ENCODE data around the gene NPM3. TPM values are rescaled to one million over a fixed set of nuclear protein-coding genes. Genes with fewer than 3 reads are reported as not detected.
A peak's percentile ranks its signal among the peaks of the same experiment; 100 is the strongest.

The NPM3 gene
- total and polyA plus RNA-seq, 2 of the 13 experiments (the other 11 are each of a cell fraction or from before 2014, with no cell fraction given), result 47.6 to 129 TPM

GRCh38 chr10:101818119-101818871 is 35.0 kb upstream of the NPM3 start, which contains the start of gene OGA (continued):
- TF ChIP-seq, protein P1, sequence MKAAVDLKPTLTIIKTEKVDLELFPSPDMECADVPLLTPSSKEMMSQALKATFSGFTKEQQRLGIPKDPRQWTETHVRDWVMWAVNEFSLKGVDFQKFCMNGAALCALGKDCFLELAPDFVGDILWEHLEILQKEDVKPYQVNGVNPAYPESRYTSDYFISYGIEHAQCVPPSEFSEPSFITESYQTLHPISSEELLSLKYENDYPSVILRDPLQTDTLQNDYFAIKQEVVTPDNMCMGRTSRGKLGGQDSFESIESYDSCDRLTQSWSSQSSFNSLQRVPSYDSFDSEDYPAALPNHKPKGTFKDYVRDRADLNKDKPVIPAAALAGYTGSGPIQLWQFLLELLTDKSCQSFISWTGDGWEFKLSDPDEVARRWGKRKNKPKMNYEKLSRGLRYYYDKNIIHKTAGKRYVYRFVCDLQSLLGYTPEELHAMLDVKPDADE (CRISPR knock-in tag; IDR thresholded peaks at IDR 0.05), result no peak
- TF ChIP-seq, protein P2, sequence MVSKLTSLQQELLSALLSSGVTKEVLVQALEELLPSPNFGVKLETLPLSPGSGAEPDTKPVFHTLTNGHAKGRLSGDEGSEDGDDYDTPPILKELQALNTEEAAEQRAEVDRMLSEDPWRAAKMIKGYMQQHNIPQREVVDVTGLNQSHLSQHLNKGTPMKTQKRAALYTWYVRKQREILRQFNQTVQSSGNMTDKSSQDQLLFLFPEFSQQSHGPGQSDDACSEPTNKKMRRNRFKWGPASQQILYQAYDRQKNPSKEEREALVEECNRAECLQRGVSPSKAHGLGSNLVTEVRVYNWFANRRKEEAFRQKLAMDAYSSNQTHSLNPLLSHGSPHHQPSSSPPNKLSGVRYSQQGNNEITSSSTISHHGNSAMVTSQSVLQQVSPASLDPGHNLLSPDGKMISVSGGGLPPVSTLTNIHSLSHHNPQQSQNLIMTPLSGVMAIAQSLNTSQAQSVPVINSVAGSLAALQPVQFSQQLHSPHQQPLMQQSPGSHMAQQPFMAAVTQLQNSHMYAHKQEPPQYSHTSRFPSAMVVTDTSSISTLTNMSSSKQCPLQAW (CRISPR knock-in tag; IDR thresholded peaks at IDR 0.05), result peak; percentile 97
- TF ChIP-seq ASH2L (IDR thresholded peaks at IDR 0.05; ENCODE audit: insufficient read length, low read depth, low read length), result no peak
- TF ChIP-seq UBTF (CRISPR knock-in tag; IDR thresholded peaks at IDR 0.05), result peak; percentile 64
- TF ChIP-seq ZNF792 (CRISPR knock-in tag; IDR thresholded peaks at IDR 0.05), result no peak
- TF ChIP-seq, protein P3, sequence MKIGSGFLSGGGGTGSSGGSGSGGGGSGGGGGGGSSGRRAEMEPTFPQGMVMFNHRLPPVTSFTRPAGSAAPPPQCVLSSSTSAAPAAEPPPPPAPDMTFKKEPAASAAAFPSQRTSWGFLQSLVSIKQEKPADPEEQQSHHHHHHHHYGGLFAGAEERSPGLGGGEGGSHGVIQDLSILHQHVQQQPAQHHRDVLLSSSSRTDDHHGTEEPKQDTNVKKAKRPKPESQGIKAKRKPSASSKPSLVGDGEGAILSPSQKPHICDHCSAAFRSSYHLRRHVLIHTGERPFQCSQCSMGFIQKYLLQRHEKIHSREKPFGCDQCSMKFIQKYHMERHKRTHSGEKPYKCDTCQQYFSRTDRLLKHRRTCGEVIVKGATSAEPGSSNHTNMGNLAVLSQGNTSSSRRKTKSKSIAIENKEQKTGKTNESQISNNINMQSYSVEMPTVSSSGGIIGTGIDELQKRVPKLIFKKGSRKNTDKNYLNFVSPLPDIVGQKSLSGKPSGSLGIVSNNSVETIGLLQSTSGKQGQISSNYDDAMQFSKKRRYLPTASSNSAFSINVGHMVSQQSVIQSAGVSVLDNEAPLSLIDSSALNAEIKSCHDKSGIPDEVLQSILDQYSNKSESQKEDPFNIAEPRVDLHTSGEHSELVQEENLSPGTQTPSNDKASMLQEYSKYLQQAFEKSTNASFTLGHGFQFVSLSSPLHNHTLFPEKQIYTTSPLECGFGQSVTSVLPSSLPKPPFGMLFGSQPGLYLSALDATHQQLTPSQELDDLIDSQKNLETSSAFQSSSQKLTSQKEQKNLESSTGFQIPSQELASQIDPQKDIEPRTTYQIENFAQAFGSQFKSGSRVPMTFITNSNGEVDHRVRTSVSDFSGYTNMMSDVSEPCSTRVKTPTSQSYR (CRISPR knock-in tag; IDR thresholded peaks at IDR 0.05; ENCODE audit: borderline replicate concordance), result peak; percentile 90
- TF ChIP-seq, protein P4, sequence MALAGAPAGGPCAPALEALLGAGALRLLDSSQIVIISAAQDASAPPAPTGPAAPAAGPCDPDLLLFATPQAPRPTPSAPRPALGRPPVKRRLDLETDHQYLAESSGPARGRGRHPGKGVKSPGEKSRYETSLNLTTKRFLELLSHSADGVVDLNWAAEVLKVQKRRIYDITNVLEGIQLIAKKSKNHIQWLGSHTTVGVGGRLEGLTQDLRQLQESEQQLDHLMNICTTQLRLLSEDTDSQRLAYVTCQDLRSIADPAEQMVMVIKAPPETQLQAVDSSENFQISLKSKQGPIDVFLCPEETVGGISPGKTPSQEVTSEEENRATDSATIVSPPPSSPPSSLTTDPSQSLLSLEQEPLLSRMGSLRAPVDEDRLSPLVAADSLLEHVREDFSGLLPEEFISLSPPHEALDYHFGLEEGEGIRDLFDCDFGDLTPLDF (CRISPR knock-in tag; IDR thresholded peaks at IDR 0.05), result peak; percentile 68; the same call in 1 of the 2 replicates
- peak; percentile 90 for TF ChIP-seq ATF7 (IDR thresholded peaks at IDR 0.05)
- TF ChIP-seq ATF7 (CRISPR knock-in tag; IDR thresholded peaks at IDR 0.05), result no peak; the same call in 1 of the 2 replicates
- TF ChIP-seq BRD4 (CRISPR knock-in tag; IDR thresholded peaks at IDR 0.05), result no peak
- peak; percentile 68 for TF ChIP-seq SALL2 (CRISPR knock-in tag; IDR thresholded peaks at IDR 0.05)
- no peak for TF ChIP-seq ZNF644 (CRISPR knock-in tag; IDR thresholded peaks at IDR 0.05; ENCODE audit: low read depth)
- TF ChIP-seq KAT2B (IDR thresholded peaks at IDR 0.05; ENCODE audit: borderline replicate concordance, low read depth, low read length), result no peak
- no peak for TF ChIP-seq FOXP1 (IDR thresholded peaks at IDR 0.05)
- TF ChIP-seq FOXP1 (CRISPR knock-in tag; IDR thresholded peaks at IDR 0.05), result 0 out of 2 replicates have a peak, but pooled peaks have one; percentile 35
- TF ChIP-seq, protein P5, sequence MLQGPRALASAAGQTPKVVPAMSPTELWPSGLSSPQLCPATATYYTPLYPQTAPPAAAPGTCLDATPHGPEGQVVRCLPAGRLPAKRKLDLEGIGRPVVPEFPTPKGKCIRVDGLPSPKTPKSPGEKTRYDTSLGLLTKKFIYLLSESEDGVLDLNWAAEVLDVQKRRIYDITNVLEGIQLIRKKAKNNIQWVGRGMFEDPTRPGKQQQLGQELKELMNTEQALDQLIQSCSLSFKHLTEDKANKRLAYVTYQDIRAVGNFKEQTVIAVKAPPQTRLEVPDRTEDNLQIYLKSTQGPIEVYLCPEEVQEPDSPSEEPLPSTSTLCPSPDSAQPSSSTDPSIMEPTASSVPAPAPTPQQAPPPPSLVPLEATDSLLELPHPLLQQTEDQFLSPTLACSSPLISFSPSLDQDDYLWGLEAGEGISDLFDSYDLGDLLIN (CRISPR knock-in tag; IDR thresholded peaks at IDR 0.05; ENCODE audit: borderline replicate concordance), result no peak
- TF ChIP-seq ZNF839 (CRISPR knock-in tag; IDR thresholded peaks at IDR 0.05; ENCODE audit: borderline replicate concordance), result no peak
- 0 out of 2 replicates have a peak, but pooled peaks have one; percentile 9 for TF ChIP-seq ZNF333 (CRISPR knock-in tag; IDR thresholded peaks at IDR 0.05; ENCODE audit: borderline replicate concordance)
- TF ChIP-seq ZNF235 (CRISPR knock-in tag; IDR thresholded peaks at IDR 0.05; ENCODE audit: borderline replicate concordance), result no peak
- TF ChIP-seq PPARG (CRISPR knock-in tag; conservative IDR thresholded peaks at IDR 0.05), result no peak

All from HepG2 (cell line).